ENCODE measurements around the gene TBXAS1.

- TF ChIP-seq CTCF (IDR thresholded peaks at IDR 0.05) (no peak), CBFB (CRISPR knock-in tag; IDR thresholded peaks at IDR 0.05; ENCODE audit: low read depth) (no peak), HMGXB4 (CRISPR knock-in tag; IDR thresholded peaks at IDR 0.05) (no peak), RELA (CRISPR knock-in tag; IDR thresholded peaks at IDR 0.05; ENCODE audit: borderline replicate concordance) (no peak), FOXP1 (CRISPR knock-in tag; IDR thresholded peaks at IDR 0.05; ENCODE audit: borderline replicate concordance) (no peak), GRHL2 (CRISPR knock-in tag; IDR thresholded peaks at IDR 0.05; ENCODE audit: insufficient replicate concordance, severe bottlenecking) (no peak), ZNF416 (CRISPR knock-in tag; IDR thresholded peaks at IDR 0.05) (no peak), ZBTB21 (CRISPR knock-in tag; IDR thresholded peaks at IDR 0.05; ENCODE audit: borderline replicate concordance) (no peak), MAX (CRISPR knock-in tag; IDR thresholded peaks at IDR 0.05) (no peak), CREB1 (CRISPR knock-in tag; IDR thresholded peaks at IDR 0.05) (no peak), E2F1 (CRISPR knock-in tag; IDR thresholded peaks at IDR 0.05) (no peak), MXD4 (CRISPR knock-in tag; IDR thresholded peaks at IDR 0.05; ENCODE audit: borderline replicate concordance) (no peak)
- TF ChIP-seq, protein P1, sequence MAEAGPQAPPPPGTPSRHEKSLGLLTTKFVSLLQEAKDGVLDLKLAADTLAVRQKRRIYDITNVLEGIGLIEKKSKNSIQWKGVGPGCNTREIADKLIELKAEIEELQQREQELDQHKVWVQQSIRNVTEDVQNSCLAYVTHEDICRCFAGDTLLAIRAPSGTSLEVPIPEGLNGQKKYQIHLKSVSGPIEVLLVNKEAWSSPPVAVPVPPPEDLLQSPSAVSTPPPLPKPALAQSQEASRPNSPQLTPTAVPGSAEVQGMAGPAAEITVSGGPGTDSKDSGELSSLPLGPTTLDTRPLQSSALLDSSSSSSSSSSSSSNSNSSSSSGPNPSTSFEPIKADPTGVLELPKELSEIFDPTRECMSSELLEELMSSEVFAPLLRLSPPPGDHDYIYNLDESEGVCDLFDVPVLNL (CRISPR knock-in tag; IDR thresholded peaks at IDR 0.05; ENCODE audit: borderline replicate concordance, low read depth), result no peak
- TF ChIP-seq, protein P2, sequence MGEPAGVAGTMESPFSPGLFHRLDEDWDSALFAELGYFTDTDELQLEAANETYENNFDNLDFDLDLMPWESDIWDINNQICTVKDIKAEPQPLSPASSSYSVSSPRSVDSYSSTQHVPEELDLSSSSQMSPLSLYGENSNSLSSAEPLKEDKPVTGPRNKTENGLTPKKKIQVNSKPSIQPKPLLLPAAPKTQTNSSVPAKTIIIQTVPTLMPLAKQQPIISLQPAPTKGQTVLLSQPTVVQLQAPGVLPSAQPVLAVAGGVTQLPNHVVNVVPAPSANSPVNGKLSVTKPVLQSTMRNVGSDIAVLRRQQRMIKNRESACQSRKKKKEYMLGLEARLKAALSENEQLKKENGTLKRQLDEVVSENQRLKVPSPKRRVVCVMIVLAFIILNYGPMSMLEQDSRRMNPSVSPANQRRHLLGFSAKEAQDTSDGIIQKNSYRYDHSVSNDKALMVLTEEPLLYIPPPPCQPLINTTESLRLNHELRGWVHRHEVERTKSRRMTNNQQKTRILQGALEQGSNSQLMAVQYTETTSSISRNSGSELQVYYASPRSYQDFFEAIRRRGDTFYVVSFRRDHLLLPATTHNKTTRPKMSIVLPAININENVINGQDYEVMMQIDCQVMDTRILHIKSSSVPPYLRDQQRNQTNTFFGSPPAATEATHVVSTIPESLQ (CRISPR knock-in tag; IDR thresholded peaks at IDR 0.05), result no peak
Measured at GRCh38 chr7:139808427-139808826, 20.6 kb upstream of the TBXAS1 start.

Data from WTC11 (cell line).